GM13977 (cell line): ENCODE results near the gene BAZ2A.

Source experiments
- DNase-seq: peaks from one replicate; pipeline ENCODE4 v3.0.0; 2012; ENCODE audit warnings: low spot score
- in situ Hi-C: fragments of 300-500 bp; cut with MboI; formaldehyde crosslinking; loops from one replicate; pipeline ENCODE4 v1.12.0; 2022; ENCODE audit warnings: low sequenced_read_pairs, low pct_unique_long_range_greater_than_20kb, mixed read lengths, inconsistent platforms; ENCODE audit not compliant: unreplicated experiment
- TF ChIP-seq, protein P1 (sequence below): IDR thresholded peaks from 2 replicates; pipeline ENCODE4 v1.5.1; 2012; ENCODE audit warnings: mild to moderate bottlenecking, control low read depth; ENCODE audit not compliant: insufficient read depth; ENCODE audit errors: extremely low read depth, missing control alignments

Gene BAZ2A

DNA sequence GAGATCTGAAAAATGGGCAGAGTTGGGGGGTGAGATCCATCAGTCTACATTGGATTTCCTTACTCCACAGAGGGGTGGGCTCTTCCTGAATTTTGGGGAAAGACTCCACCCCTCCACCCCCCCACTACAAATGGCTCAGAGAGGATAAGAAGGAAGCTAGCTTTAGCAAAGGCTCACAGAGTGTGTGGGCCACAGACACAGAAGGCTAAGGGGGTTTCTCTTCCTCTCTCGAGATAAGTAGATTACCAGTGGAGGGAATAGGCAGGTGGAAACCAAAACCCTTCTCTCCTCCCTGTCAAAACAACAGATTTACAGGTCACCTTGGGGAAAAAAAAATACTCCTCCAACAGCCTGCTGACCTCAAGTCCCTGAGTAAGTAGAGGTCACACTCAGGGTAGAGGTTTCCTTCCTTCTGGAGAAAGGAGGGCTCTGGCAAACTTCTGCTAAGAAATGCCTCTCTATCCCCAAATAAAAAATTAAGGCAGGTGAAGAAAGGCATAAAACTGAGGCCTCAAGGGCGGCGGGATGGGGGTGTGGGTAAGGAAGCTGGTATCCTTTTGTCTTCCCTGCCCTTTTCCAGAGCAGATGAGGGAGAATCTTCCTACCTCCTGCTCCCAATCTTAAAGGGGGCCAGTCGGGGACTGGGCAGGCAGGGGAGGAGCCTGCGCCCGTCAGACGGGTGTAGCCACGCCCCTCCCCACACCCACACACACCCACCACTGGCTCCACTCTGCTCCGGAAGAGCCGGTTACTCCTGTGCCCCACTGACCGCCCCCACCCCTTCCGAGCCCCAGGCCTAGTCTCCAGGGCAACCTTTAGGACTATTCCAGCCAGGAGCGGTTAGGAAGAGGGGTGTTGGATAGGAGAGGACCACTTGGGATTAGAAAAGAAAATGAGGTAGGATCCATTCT lies 1.9 kb upstream of the BAZ2A start:
- peak; percentile 77 for DNase-seq
- TF ChIP-seq, protein P1, sequence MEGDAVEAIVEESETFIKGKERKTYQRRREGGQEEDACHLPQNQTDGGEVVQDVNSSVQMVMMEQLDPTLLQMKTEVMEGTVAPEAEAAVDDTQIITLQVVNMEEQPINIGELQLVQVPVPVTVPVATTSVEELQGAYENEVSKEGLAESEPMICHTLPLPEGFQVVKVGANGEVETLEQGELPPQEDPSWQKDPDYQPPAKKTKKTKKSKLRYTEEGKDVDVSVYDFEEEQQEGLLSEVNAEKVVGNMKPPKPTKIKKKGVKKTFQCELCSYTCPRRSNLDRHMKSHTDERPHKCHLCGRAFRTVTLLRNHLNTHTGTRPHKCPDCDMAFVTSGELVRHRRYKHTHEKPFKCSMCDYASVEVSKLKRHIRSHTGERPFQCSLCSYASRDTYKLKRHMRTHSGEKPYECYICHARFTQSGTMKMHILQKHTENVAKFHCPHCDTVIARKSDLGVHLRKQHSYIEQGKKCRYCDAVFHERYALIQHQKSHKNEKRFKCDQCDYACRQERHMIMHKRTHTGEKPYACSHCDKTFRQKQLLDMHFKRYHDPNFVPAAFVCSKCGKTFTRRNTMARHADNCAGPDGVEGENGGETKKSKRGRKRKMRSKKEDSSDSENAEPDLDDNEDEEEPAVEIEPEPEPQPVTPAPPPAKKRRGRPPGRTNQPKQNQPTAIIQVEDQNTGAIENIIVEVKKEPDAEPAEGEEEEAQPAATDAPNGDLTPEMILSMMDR, result no peak

DNA sequence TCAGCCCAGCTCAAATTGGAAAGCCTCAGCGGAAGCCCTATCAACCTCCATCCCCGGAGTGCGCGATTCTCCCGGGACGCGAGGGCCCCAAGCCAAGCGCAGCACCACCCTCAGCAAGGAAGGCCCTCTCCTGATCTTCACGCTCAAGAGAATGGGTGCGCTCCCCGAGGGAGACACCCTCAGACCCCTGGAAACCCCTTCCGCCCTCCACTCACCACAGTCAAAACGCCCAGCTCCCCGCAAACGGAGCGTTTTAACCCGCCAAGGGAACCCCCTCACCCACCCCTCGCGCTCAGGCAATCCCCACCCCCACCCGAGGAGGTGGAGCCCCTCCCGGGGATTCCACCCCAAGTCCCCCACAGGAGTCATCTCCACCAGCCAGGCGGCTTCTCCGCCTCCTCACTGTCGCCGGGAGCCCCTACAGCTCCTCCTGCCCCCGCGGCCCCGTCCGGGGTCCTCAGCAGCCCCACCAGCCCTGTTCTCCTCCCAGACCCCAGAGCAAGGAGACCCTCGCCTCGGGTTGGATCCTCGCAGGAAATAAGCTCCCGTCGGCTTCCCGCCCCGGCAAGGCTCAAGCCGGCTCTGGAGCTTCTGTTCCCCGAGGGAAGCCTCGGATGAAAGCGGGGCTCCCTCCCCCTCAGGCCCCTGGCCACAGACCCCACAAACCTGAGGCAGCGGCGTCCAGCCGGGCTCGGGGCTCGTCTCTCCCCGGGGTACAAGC lies 507 bp downstream of the BAZ2A start:
- DNase-seq, result peak; percentile 65
- TF ChIP-seq, protein P1, result no peak
- in situ Hi-C loops, result no loop called here

More for the DNA sequence above, 1.9 kb upstream of the BAZ2A start:
- in situ Hi-C loops, result no loop called here

DNA sequence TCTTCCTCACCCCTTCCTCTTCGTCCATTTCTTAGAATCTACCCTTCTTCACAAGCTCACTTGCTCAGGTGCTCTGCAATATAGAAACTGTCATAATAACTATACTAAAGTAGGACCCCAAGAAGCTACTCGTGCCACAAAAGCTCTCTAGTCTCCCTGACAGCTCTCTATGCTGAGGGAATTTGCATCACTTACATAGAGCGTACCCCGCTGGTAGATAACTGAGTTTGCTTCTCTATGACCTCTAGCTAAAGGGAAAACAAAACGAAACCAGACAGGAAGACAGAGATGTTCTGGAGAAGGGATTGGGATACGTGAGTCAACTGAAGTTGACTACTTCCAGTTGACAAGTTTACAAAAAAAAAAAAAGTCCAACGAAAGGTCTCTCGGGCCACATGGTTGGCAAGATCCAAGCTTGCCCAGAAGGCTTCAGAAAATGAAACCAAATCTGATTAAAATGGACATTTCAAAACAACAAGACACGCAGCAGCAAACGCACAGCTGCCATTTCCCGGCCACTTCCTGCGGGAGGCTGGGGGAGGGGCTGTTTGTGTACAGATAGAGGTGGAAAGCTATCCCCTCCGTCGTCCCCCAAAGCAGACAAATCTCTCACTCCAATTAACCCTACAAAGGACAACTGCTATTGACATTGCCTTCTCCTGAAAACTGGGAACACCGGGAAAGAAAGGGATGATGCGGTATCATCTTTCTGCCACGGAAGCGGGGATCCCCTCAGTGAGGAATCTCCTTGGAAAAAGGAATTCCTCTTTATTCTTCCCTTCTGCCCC lies 1.3 kb downstream of the BAZ2A start:
- TF ChIP-seq, protein P1, result no peak
- in situ Hi-C loops, result no loop called here
- DNase-seq, result peak; percentile 58

DNA sequence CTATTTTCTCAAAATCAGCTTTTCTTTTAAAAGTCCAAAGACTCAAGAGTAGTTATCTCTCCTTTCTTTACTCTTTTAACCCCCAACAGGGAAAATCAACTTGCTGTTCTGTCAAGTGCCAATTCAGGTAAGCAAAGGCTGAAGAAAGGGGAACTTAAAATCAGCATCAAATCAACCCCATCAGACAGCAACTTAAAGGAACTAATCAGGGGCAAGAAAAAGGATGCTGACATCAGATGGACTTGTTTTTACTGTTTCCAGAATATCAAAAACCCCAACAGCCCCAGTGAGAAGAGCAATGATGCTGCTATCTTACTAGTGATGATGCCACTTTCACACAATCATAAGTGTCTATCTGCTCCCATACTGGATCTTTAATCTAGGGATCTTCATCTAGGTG lies 3.4 kb downstream of the BAZ2A start:
- in situ Hi-C loops, result no loop called here
- TF ChIP-seq, protein P1, result no peak
- no peak for DNase-seq

DNA sequence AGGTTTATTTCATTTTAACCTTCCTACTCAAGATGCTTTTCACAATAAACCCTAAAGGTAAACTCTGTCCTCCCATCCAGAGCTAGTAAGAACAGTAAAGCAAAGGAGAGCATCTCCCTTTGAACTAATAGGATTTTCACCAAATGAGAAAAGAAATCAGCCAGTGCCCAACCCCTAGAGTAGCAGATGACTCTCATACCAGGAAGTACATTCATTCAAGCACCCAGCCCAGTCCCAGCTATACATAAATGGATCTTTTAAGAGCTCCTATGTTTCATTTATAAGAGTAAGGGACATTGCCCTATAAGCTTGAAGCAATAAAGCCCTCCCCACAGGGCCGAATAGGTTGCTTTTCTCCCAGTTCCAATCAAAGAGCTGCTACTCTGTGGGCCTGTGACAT lies 7.6 kb downstream of the BAZ2A start:
- TF ChIP-seq, protein P1, result no peak
- DNase-seq, result no peak
- in situ Hi-C loops, result no loop called here

DNA sequence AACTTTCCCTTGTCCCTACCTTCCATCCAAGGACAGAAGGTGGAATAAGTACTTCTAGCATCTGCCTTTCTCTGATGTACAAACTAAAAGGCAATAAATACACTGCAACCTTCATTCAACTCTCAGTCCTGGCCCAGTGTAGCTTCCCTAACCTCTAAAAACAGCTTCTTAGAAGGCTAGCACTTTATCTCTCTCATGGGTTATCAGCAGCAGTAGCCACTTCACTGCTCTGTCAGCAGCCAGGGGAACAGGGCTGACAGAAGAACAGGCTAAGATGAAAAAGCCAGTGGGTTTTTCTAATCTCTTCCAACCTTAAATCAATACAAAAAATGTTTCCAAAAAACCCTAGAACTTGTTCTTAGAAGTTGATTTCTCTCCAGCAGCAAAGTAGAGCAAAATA lies 13.2 kb downstream of the BAZ2A start:
- in situ Hi-C loops, result no loop called here
- TF ChIP-seq, protein P1, result no peak
- no peak for DNase-seq
